ENCODE data around the gene LTC4S. TPM values are rescaled to one million over a fixed set of nuclear protein-coding genes. Genes with fewer than 3 reads are reported as not detected.

LTC4S gene
- total RNA-seq, 2 donors from 2014 or later: 13.9 to 16.1 TPM

DNA sequence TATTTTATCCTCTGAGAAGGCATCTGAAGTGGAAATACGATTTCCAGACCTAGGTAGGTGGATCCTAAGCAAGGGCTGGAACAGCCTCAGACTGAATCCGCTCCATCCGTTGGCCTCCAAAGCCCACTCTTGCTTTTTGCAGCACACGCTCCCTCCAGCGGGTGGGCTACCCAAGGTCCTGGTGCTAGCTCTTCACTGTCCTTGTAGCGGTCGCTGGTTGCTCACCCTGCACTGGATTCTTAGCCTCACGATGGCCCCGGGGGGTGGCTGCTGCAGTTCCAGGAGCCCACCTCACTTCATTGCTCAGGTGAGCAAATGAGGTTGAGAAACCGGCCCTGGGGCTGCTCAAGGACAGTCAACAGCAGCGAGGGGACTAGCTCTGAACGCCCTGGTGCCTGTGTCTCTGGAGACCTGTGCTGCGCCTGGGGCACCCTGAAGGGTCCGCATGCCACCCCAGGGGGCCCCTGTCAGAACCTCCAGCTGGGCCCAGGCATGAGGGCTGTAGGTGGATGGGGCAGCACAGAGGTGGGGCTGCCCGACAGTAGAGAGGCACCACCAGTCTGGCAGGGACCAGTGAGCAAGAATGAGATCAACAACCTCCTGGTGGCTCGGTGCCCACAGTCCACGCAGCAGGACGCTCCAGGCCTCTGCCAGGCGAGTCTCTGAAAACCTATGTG is 8.6 kb downstream of the LTC4S start:
- intact Hi-C loops (cut with DNase I): loop anchor here in 1 of 2 donors (5.0 kb wide), 1 partner anchor 105 kb away; the partner anchor contains the start of gene TBC1D9B
- DNase-seq (no peak), ATAC-seq (no peak)

GRCh38 chr5:179802950-179803562 is 9.3 kb downstream of the LTC4S start:
- intact Hi-C loops (cut with DNase I): loop anchor here in 1 of 2 donors (5.0 kb wide), 1 partner anchor 104 kb away; the partner anchor contains the start of gene TBC1D9B
- no peak for DNase-seq
- ATAC-seq: no peak

- peak; percentile 39 for DNase-seq
- intact Hi-C loops (cut with DNase I): loop anchor here in 1 of 2 donors (5.0 kb wide), 1 partner anchor 103 kb away; the partner anchor contains the start of gene TBC1D9B
- no peak for ATAC-seq
These were observed 10.1 kb downstream of the LTC4S start for GRCh38 chr5:179803651-179804554.

DNA sequence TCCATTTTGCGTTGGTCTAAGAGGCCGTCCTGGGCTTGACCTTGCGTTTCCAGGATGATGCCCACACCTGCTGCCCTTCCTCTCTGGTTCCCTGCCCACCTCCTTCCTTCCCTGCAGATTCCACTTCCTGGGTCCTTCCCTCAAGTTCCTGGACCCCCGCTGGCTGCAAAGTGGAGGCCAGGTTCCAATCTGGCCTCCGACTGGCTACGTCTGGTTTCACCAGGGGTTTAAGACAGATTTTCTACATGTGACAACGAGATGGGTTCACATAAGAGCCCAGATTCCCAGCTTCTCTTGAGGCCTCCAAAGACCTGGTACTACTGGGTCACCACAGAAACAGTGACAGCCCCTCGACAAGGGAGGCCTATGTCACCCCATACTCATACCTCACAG is 10.8 kb downstream of the LTC4S start:
- ATAC-seq (no peak), DNase-seq (no peak)
- intact Hi-C loops (cut with DNase I): loop anchor here in 1 of 2 donors (5.0 kb wide), 1 partner anchor 103 kb away; the partner anchor contains the start of gene TBC1D9B

GRCh38 chr5:179805070-179805528 is 11.3 kb downstream of the LTC4S start:
- DNase-seq: peak; percentile 44
- peak; percentile 0 to 4 for ATAC-seq
- intact Hi-C loops (cut with DNase I): no loop called here

DNA sequence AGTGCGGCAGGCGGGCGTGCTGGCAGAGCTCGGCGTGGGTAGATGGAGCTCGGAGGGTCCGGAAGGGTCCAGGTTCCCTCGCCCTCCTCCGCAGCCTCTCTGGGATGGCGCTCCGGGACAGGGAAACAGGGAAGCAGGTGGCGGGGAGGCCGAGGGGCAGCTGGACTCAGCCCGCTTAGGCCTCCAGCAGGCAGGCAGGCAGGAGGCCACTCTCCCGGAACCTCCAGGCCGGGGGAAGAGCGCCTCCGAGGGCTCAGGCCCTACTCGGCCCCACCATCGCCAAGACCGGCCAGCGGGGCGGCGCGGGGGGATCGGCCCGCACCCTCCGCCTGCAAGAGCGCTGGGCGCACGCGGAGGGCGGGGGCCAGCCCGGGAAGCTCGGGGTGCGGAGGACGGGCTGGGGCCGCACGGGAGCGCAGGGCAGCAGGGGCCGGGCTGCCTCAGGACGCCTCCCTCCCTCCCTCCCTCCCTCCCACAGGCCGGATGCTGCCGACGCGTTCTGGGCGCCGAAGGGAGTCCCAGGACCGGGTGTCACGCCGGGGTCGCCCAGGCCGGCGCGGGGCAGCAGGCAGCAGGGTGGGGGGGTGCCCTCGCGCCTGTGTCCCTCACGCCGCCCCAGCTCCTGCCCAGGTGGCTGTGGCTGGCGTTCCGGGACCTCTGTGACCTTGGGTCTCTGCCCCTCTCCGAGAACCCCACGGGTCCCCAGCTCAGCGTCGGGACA is 11.9 kb downstream of the LTC4S start:
- peak; percentile 38 to 47 for ATAC-seq
- intact Hi-C loops (cut with DNase I): no loop called here
- peak; percentile 61 for DNase-seq

DNA sequence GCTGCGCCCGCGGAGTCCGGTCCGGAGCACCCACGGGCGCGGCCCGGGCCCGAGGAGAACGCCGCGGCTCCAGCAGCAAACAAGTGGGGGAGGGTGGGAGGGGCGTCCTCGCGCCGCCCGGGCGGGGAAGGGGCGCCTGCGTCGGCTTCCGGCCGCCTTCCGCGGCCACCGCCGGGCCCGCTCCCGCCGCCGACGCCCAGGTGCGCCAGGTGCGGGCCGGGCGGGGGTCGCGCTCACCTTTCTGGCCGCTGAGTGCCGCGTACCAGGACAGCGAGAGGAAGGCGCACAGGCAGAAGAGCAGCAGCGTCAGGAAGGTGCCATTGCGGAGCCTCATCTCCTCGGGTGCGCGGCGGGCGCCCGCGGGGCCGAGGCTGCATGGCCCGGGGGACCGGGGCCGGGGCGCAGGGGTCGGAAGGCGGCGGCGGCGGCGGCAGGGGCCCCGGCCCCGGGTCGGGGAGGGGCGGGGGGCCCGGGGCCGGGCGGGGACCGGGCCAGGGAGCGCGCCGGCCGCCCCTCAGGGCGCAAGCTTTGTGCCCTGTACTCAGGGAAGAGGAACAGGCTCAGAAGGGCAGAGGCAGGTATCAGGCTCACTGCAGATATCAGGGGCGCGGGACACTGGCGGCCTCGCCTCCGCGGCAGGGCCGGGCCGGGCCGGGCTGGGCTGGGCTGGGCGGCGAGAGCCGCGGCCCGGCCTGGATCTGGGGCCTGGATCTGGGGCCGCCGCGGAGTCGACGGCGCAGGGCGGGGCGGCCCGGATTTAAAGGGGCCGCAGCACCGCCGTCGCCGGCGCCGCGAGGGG is 12.7 kb downstream of the LTC4S start, which contains the start of gene MGAT4B:
Gene MGAT4B (minus strand): TSS at position 617 of the 799 bp plus-strand sequence. CDS start 283 bp downstream, at position 334.
- ATAC-seq: peak; percentile 88 to 95
- intact Hi-C loops (cut with DNase I): no loop called here
- DNase-seq: peak; percentile 82

DNA sequence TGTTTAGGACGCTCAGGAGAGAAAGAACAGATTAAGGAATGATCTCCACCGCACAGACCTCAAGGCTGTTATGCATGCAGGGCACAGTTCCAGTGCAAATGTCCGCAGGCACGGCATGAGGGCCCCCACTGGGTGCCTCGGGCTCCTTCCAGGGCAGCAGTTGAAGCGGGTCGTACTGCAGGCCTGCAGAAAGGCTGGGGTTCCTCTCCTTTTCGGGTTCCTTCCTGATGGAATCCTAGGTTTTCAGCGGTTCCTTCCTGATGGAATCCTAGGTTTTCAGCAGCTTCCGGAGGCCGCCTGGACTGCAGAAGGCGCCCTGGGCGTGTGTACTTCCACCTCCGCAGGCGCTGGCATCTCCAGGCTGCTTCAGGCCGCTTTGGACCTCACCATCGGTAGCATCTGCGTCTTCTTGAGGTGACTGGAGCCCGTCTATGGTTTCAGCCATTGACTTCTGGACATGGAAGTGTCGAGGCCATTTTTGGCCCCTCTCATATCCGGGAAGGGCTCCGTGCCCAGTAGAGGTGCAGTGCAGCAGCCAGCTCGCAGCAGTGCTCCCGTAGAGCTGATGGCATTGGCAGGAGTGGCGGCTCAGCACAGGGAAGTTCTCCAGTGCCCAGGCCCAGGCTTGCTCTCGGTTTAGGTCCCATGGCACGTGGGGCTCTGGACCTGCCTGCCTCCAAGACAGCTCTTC is 18.5 kb downstream of the LTC4S start:
- intact Hi-C loops (cut with DNase I): no loop called here
- ATAC-seq (no peak), DNase-seq (no peak)

- intact Hi-C loops (cut with DNase I): no loop called here
- ATAC-seq: no peak
- no peak for DNase-seq
These were observed 19.3 kb downstream of the LTC4S start for GRCh38 chr5:179812997-179813607.

DNA sequence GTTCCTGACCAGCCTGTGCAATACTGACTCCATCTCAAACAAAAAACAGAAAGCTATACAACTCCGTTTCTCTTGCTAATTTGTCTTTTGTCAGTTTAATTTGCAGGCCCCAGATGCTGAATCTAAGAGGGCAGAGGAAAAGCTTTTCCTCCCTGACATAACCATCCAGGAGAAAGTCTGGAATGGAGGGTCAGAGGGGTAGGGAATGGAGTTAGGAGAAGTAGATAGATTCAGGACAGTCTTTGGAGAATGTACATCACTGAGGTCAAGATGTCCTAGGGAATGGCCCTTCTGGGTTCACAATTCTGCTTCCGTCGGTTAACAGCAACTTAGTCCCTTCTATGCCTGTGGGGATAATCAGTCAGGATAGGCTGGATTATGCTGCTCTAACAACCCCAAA is 20.3 kb downstream of the LTC4S start:
- ATAC-seq: no peak
- intact Hi-C loops (cut with DNase I): no loop called here
- DNase-seq: no peak

- DNase-seq (no peak), ATAC-seq (no peak)
- intact Hi-C loops (cut with DNase I): no loop called here
These were observed 21.9 kb downstream of the LTC4S start for GRCh38 chr5:179815491-179816249.

GRCh38 chr5:179816401-179816795 is 22.6 kb downstream of the LTC4S start:
- ATAC-seq (no peak), DNase-seq (no peak)
- intact Hi-C loops (cut with DNase I): no loop called here

GRCh38 chr5:179816796-179817469 is 23.1 kb downstream of the LTC4S start:
- intact Hi-C loops (cut with DNase I): no loop called here
- DNase-seq (no peak), ATAC-seq (no peak)

DNA sequence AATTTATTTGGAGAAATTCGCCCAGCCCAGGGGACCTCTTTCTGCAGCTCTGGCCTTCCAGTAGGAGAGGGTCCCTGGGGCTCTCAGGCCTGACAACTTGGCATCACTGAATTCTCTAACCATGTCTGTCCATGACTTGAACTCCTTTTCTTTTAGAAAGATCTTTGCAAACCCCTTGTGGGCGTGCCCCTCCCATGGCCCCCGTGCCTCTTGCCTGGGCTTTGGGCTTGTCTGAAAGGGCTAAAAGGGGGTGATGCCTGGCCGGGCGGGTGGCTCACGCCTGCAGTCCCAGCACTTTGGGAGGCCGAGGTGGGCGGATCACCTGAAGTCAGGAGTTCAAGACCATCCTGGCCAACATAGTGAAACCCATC is 23.7 kb downstream of the LTC4S start:
- intact Hi-C loops (cut with DNase I): no loop called here
- ATAC-seq: no peak
- no peak for DNase-seq

DNA sequence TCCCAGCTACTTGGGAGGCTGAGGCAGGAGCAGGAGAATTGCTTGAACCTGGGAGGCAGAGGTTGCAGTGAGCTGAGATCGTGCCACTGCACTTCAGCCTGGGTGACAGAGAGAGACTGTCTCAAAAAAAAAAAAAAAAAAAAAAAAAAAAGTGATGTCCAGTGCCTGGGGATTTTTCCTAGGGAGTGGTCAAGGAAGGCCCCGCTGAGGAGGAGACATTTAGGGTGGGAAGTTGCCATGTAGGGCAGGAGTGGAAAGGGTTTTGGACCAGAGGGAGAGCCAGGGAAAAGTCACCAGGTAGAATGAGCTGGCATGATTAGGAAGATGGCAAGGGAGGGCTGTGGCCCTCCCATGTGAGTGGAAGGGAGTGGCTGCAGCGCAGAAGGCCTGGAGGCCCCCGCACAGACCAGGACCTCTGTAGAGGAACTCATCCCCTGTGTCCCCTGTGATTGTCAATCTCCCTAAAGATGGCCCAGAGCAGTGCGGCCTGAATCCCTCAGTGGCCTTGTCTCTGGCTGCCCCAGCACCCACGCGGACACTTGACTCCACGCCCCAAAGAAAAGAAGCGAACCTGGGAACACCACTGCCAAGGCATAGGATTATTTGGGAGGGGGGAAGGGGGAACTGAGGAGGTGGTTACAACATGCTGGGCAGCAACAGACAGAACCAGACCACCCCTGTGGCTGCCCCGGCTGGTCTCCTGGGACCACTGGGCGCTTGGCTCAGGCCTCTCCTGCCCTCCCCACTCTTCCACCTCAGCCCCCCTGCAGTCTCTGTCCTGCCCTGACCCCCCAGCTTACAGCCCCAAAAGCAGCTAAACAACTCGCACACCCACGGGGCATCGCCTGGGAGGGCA is 24.3 kb downstream of the LTC4S start:
- no peak for DNase-seq
- intact Hi-C loops (cut with DNase I): no loop called here
- ATAC-seq: no peak
